ENCODE results near the gene OXSM.

Gene OXSM

DNA sequence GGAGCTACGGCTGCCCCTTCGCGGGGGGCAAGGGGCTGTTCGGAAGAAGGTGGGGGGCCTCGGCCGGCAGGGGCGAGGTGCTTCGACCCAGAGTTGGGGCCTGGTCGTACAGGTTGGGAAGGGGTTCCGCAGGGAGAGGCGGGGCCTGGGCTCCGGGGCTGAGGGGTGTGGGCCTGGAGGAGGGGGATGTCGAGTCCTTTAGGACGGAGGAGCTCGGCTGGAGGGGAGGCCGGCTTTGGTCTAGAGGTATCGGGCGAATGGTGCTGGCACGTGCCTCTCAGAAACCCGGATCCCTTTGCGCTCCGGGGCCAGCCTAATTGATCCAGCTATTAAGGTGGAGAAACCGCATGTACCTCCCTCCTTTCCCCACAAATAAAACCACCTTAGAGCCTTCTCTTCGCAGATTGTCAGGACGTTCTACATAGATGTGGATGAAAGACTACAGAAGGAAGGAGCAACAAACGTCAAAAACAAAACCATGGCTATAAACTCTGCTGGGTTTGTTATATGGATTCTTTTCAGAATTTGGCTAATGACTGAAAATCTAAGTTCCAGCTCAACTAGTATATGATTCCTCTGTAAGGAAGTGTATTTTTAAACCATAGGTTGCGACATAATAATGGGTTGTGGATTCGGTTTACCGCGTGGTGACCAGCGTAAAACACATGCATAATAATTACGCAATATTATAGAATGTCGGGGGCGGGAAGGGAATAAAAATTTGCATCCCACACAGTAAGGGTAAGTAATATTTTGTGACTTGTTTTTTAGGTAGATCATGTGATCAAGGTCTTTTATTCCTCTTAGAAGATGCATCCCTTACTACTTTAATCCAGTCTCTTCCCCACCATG lies 6.0 kb upstream of the OXSM start:
- TF ChIP-seq, protein P1, sequence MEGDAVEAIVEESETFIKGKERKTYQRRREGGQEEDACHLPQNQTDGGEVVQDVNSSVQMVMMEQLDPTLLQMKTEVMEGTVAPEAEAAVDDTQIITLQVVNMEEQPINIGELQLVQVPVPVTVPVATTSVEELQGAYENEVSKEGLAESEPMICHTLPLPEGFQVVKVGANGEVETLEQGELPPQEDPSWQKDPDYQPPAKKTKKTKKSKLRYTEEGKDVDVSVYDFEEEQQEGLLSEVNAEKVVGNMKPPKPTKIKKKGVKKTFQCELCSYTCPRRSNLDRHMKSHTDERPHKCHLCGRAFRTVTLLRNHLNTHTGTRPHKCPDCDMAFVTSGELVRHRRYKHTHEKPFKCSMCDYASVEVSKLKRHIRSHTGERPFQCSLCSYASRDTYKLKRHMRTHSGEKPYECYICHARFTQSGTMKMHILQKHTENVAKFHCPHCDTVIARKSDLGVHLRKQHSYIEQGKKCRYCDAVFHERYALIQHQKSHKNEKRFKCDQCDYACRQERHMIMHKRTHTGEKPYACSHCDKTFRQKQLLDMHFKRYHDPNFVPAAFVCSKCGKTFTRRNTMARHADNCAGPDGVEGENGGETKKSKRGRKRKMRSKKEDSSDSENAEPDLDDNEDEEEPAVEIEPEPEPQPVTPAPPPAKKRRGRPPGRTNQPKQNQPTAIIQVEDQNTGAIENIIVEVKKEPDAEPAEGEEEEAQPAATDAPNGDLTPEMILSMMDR (IDR thresholded peaks at IDR 0.05; ENCODE audit: low read depth, low read length): no peak
- no peak for DNase-seq (ENCODE audit: extremely low read depth, low read depth)

- TF ChIP-seq, protein P1 (IDR thresholded peaks at IDR 0.05; ENCODE audit: low read depth, low read length): no peak
- DNase-seq (ENCODE audit: extremely low read depth, low read depth): no peak
Observed at GRCh38 chr3:25784971-25785370, 4.9 kb upstream of the OXSM start.

DNA sequence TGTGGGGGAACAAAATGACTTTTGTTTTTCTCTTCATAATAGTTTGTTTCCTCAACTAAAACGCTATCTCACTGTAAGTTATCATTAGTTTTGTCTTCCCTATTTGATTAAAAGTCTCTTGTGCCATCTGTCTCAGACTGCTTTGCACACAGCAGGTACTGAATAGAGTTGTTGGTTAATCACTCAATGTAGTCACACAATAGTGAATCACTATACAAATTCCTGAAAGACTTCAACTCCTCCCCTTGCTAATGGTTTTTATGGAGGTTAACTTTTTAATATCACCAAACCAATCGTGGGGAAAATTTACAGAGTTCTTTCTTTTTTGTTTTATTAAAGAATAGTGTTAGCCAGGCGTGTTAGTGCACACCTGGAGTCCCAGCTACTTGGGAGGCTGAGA lies 4.1 kb upstream of the OXSM start:
- no peak for DNase-seq (ENCODE audit: extremely low read depth, low read depth)
- TF ChIP-seq, protein P1 (IDR thresholded peaks at IDR 0.05; ENCODE audit: low read depth, low read length): no peak

DNA sequence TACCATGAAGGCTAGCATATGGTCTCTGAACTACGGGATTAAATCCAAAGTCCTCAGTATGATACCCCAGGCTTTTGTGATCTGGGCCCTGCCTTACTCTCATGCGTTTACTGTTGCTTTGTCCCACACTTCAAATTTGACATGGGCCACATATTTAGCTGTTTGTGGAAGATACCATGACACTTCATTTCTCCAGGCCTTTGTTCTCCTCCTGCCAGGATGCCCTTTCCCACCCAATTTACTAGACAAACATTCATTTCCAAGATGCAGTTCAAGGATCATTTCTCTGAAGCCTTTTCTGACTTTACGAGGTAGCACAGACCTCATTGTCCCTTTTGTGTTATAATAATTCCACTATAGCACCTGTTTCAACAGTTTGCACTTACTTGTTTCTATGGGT lies 2.2 kb upstream of the OXSM start:
- no peak for DNase-seq (ENCODE audit: extremely low read depth, low read depth)
- TF ChIP-seq, protein P1 (IDR thresholded peaks at IDR 0.05; ENCODE audit: low read depth, low read length): no peak

DNA sequence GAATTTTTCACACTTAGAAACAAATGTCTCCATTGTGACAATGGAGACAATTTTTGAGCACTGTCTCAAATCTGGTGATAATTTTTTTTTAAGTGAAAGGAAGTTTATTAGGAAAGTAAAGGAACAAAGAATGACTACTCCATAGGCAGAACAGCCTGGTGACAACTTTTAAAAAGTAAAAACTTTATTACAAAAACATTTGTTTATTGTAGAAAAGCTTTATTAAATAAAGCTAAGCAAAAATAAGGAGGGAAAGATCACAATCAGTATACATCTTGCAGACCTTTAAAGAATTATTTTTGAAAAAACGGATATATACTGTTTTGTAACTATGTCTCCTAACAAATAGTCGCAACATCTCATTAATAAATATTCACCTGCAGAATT lies 688 bp upstream of the OXSM start:
- TF ChIP-seq, protein P1 (IDR thresholded peaks at IDR 0.05; ENCODE audit: low read depth, low read length): no peak
- no peak for DNase-seq (ENCODE audit: extremely low read depth, low read depth)

DNA sequence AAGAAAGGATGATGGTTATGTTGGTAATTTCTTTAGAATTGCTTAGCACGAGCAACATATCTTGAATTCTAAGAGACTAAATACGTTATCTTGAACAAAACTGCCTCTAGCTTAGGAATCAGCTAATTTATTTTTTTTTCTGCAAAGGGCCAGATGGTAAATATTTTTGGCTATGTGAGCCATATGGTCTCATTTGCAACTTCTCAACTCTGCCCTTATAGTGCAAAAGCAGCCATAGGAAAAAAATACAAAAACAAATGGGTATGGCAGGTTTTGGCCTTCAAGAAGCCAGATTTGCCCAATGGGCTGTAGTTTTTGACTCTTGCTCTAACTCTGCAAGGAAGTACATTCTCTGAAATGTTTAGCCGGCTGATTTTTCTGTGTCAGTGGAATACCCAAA lies 11.9 kb downstream of the OXSM start:
- DNase-seq (ENCODE audit: extremely low read depth, low read depth): no peak
- TF ChIP-seq, protein P1 (IDR thresholded peaks at IDR 0.05; ENCODE audit: low read depth, low read length): no peak

DNA sequence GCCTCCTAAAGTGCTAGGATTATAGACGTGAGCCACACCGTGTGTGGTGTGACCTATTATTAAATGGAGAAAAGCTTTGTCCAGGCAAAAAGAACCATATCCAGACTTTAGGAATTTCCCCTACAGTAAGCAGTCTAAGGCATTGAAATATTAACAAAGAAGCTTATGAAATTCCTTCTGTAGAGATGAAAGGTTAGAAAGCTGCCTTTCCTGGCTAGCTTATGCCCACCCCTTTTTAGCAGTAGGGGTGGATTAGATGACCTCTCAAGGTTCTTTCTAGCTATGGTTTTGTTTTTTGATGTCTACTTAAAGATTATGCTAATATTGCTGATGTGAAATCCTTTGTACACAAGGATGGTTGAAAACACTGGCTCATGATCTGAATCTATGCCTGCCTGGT lies 13.9 kb downstream of the OXSM start:
- no peak for DNase-seq (ENCODE audit: extremely low read depth, low read depth)
- TF ChIP-seq, protein P1 (IDR thresholded peaks at IDR 0.05; ENCODE audit: low read depth, low read length): no peak

Measured in AG09319 (cell line).